ENCODE measurements around the gene TRIM44.

DNA sequence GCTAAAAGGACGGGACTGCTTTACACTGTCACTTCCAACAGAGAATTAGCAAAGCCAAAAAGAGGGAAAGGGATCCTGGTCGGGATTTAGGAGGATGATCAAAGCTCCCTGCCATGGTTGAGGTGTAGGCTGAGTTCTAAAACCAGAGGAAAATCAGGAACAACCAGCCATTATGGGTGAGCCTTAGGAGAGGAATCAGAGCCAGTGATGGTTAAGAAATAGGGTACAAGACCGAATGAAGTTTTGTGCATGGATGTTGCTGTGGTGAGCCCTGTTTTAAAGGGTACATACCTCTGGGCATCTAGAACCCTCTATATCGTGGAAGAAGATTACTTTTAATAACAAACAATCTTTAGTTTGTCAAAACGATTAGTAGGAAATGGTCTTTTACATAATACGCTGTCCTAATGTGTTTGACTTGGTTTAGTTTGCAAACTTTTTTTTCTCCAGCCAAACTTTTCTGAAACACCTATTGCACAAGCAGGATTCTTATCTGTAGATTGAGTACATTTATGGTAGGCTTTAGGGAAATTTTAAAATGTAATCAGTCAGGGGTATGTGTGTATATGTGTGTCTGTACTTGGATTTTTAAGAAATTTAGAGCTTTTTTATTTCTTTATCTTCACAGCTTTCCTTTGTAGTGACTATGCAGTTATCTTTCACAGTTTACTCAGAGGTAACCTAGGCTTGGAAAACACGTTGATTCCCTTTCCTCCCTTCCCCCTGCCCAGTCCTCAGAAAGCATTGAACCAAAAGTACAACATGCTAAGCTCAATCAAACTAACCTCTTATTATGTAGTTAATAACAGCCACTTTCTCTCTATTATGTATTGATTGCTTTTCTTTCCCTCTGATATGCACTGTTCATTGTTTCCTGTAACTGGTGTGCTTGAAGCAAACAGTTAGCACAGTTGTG, 26.8 kb downstream of the TRIM44 start:
- TF ChIP-seq POLR2AphosphoS5 (IDR thresholded peaks at IDR 0.05; ENCODE audit: low read depth, low read length) (no peak), TAF1 (IDR thresholded peaks at IDR 0.05; ENCODE audit: borderline replicate concordance, low read depth, low read length) (no peak)

All from GM12892 (cell line).